HEK293T (cell line): ENCODE data around the gene BRICD5.
A peak's percentile ranks its signal among the peaks of the same experiment; 100 is the strongest.

Source experiments
- CTCF ChIA-PET: fragments of 350-600 bp; formaldehyde crosslinking; extraction: SDS; loops from one replicate; lab custom pipeline; 2021; ENCODE audit warnings: antibody characterized with exemption, inconsistent platforms; lab: Yijun Ruan, JAX
- POLR2A ChIA-PET: fragments of 350-600 bp; formaldehyde crosslinking; extraction: SDS; loops from one replicate; lab custom pipeline; 2020; ENCODE audit warnings: antibody characterized with exemption, inconsistent platforms; lab: Yijun Ruan, JAX
- DNase-seq: peaks from one replicate; pipeline ENCODE4 v3.0.0; 2012; ENCODE audit warnings: mixed read lengths; ENCODE audit errors: extremely low spot score
- ARNT ChIP-seq: fragments of 450-650 bp; IDR thresholded peaks from 2 replicates; pipeline ENCODE4 v1.6.1; 2017; ENCODE audit warnings: mild to moderate bottlenecking
- BHLHE40 ChIP-seq: fragments of 450-650 bp; IDR thresholded peaks from 2 replicates; pipeline ENCODE4 v1.6.1; 2016; ENCODE audit warnings: mild to moderate bottlenecking, moderate library complexity, borderline replicate concordance
- CTBP1 ChIP-seq: fragments of 450-650 bp; IDR thresholded peaks from 2 replicates; pipeline ENCODE4 v1.6.1; 2016; ENCODE audit warnings: borderline replicate concordance
- ELF4 ChIP-seq: fragments of 450-650 bp; IDR thresholded peaks from 2 replicates; pipeline ENCODE4 v1.6.1; 2017; ENCODE audit warnings: antibody characterized with exemption
- FOXA1 ChIP-seq: fragments of 450-650 bp; IDR thresholded peaks from 2 replicates; pipeline ENCODE4 v1.6.1; 2016; ENCODE audit warnings: mild to moderate bottlenecking
- FOXK2 ChIP-seq: fragments of 450-650 bp; IDR thresholded peaks from 2 replicates; pipeline ENCODE4 v1.6.1; 2016; ENCODE audit warnings: mild to moderate bottlenecking
- FOXM1 ChIP-seq: fragments of 450-650 bp; IDR thresholded peaks from 2 replicates; pipeline ENCODE4 v1.6.1; 2017; ENCODE audit warnings: mild to moderate bottlenecking, borderline replicate concordance
- HDGF ChIP-seq: fragments of 450-650 bp; IDR thresholded peaks from 2 replicates; pipeline ENCODE4 v1.6.1; 2017; ENCODE audit warnings: antibody characterized with exemption, borderline replicate concordance
- L3MBTL2 ChIP-seq: fragments of 450-650 bp; conservative IDR thresholded peaks from 2 replicates; pipeline ENCODE4 v1.6.1; 2016; ENCODE audit warnings: mild to moderate bottlenecking
- LEF1 ChIP-seq: fragments of 450-650 bp; IDR thresholded peaks from 2 replicates; pipeline ENCODE4 v1.6.1; 2017; ENCODE audit warnings: mild to moderate bottlenecking, borderline replicate concordance
- NFRKB ChIP-seq: fragments of 450-650 bp; IDR thresholded peaks from 2 replicates; pipeline ENCODE4 v1.6.1; 2016; ENCODE audit warnings: mild to moderate bottlenecking, moderate library complexity
- PKNOX1 ChIP-seq: fragments of 450-650 bp; IDR thresholded peaks from 2 replicates; pipeline ENCODE4 v1.6.1; 2016
- SP1 ChIP-seq: fragments of 450-650 bp; IDR thresholded peaks from 2 replicates; pipeline ENCODE4 v1.6.1; 2017
- SUZ12 ChIP-seq: fragments of 450-650 bp; IDR thresholded peaks from 2 replicates; pipeline ENCODE4 v1.6.1; 2016; ENCODE audit warnings: mild to moderate bottlenecking
- TARDBP ChIP-seq: fragments of 450-650 bp; IDR thresholded peaks from 2 replicates; pipeline ENCODE4 v1.6.1; 2016
- ZNF384 ChIP-seq: fragments of 450-650 bp; IDR thresholded peaks from 2 replicates; pipeline ENCODE4 v1.6.1; 2016

The BRICD5 gene

GRCh38 chr16:2194166-2194834 is 16.4 kb downstream of the BRICD5 start:
- DNase-seq: peak; percentile 18
- CTCF ChIA-PET: interaction anchor here (0.8 to 1.4 kb wide), 3 partner anchors 27 to 58 kb away, joined by 3 to 8 read pairs (median 3); partner anchors contain the start of gene ECI1
- TF ChIP-seq ELF4: no peak
- TF ChIP-seq PKNOX1: peak; percentile 38; the same call in 1 of the 2 replicates
- POLR2A ChIA-PET: interaction anchor here (1.1 to 3.3 kb wide), 6 partner anchors 9 to 57 kb away, joined by 3 to 27 read pairs (median 14); partner anchors contain the start of genes ECI1, MLST8, PGP and TRAF7

GRCh38 chr16:2191446-2191706 is 19.3 kb downstream of the BRICD5 start:
- no peak for DNase-seq
- TF ChIP-seq BHLHE40 (no peak), ELF4 (no peak), NFRKB (no peak), CTBP1 (no peak), FOXA1 (no peak), LEF1 (no peak), PKNOX1 (no peak), HDGF (no peak)
- CTCF ChIA-PET: no interaction called here
- POLR2A ChIA-PET: interaction anchor here (3.2 kb wide), 1 partner anchor 36 kb away, joined by 17 read pairs; the partner anchor contains the start of gene TRAF7

GRCh38 chr16:2190659-2191445 is 19.8 kb downstream of the BRICD5 start:
- ChIA-PET CTCF (no interaction called here), POLR2A (interaction anchor here (3.2 kb wide), 1 partner anchor 36 kb away, joined by 17 read pairs; the partner anchor contains the start of gene TRAF7)
- no peak for TF ChIP-seq SUZ12
- TF ChIP-seq SP1: no peak
- no peak for TF ChIP-seq BHLHE40
- no peak for TF ChIP-seq FOXA1
- TF ChIP-seq HDGF: no peak
- TF ChIP-seq NFRKB: no peak
- TF ChIP-seq ARNT: no peak
- TF ChIP-seq CTBP1: no peak
- TF ChIP-seq LEF1: no peak
- no peak for TF ChIP-seq ELF4
- no peak for TF ChIP-seq PKNOX1
- TF ChIP-seq FOXM1: no peak
- DNase-seq: no peak

GRCh38 chr16:2190002-2190658 is 20.5 kb downstream of the BRICD5 start:
- CTCF ChIA-PET: no interaction called here
- no peak for DNase-seq
- POLR2A ChIA-PET: interaction anchor here (0.8 kb wide), 1 partner anchor 25 kb away, joined by 3 read pairs; the partner anchor contains the start of gene PGP
- TF ChIP-seq NFRKB (no peak), SUZ12 (no peak), L3MBTL2 (no peak), FOXM1 (no peak), FOXA1 (no peak), BHLHE40 (no peak), ELF4 (no peak), ZNF384 (no peak), ARNT (no peak), SP1 (no peak), PKNOX1 (no peak), TARDBP (no peak), HDGF (no peak)

GRCh38 chr16:2189252-2189893 is 21.3 kb downstream of the BRICD5 start:
- POLR2A ChIA-PET: interaction anchor here (0.8 kb wide), 1 partner anchor 26 kb away, joined by 3 read pairs; the partner anchor contains the start of gene PGP
- DNase-seq: no peak
- TF ChIP-seq TARDBP (no peak), SUZ12 (no peak), L3MBTL2 (no peak), FOXK2 (no peak)
- CTCF ChIA-PET: no interaction called here
